ENCODE results near the gene IQGAP1.
"Not testable (repeated sequence)": the region's sequence is repeated elsewhere in the genome, so short reads cannot be mapped to it uniquely, and the experiment has no call there.

Gene IQGAP1

GRCh38 chr15:90481023-90481422, 93.0 kb downstream of the IQGAP1 start:
- no peak for DNase-seq (ENCODE audit: low read depth, low spot score)

GRCh38 chr15:90482124-90483011, 94.3 kb downstream of the IQGAP1 start:
- DNase-seq (ENCODE audit: low read depth, low spot score), result no peak

- no peak for DNase-seq (ENCODE audit: low read depth, low spot score)
These were observed 94.9 kb downstream of the IQGAP1 start for GRCh38 chr15:90483012-90483307.

- DNase-seq (ENCODE audit: low read depth, low spot score), result no peak
These were observed 95.6 kb downstream of the IQGAP1 start for GRCh38 chr15:90483637-90484036.

GRCh38 chr15:90487186-90487585, 99.1 kb downstream of the IQGAP1 start:
- DNase-seq (ENCODE audit: low read depth, low spot score), result no peak

GRCh38 chr15:90489514-90489913, 101.5 kb downstream of the IQGAP1 start:
- DNase-seq (ENCODE audit: low read depth, low spot score), result no peak

- no peak for DNase-seq (ENCODE audit: low read depth, low spot score)
These were observed 101.9 kb downstream of the IQGAP1 start for GRCh38 chr15:90489944-90490343.

- DNase-seq (ENCODE audit: low read depth, low spot score), result no peak
These were observed 105.6 kb downstream of the IQGAP1 start for GRCh38 chr15:90493647-90494046.

GRCh38 chr15:90495067-90495466, 107.0 kb downstream of the IQGAP1 start:
- DNase-seq (ENCODE audit: low read depth, low spot score), result no peak

- DNase-seq (ENCODE audit: low read depth, low spot score), result no peak
These were observed 108.7 kb downstream of the IQGAP1 start for GRCh38 chr15:90496791-90497190.

- DNase-seq (ENCODE audit: low read depth, low spot score), result no peak
These were observed 109.3 kb downstream of the IQGAP1 start for GRCh38 chr15:90497376-90497775.

- DNase-seq (ENCODE audit: low read depth, low spot score), result no peak
These were observed 109.9 kb downstream of the IQGAP1 start for GRCh38 chr15:90497912-90498311.

- DNase-seq (ENCODE audit: low read depth, low spot score), result no peak
These were observed 112.1 kb downstream of the IQGAP1 start for GRCh38 chr15:90500171-90500570.

- no peak for DNase-seq (ENCODE audit: low read depth, low spot score)
These were observed 113.9 kb downstream of the IQGAP1 start for GRCh38 chr15:90501898-90502297.

- not testable (repeated sequence) for DNase-seq (ENCODE audit: low read depth, low spot score)
These were observed 122.7 kb downstream of the IQGAP1 start for GRCh38 chr15:90510781-90511180.

GRCh38 chr15:90511211-90511618, 123.2 kb downstream of the IQGAP1 start:
- not testable (repeated sequence) for DNase-seq (ENCODE audit: low read depth, low spot score)

GRCh38 chr15:90512276-90512675, 124.2 kb downstream of the IQGAP1 start:
- DNase-seq (ENCODE audit: low read depth, low spot score), result no peak

- no peak for DNase-seq (ENCODE audit: low read depth, low spot score)
These were observed 124.9 kb downstream of the IQGAP1 start for GRCh38 chr15:90512981-90513380.

GRCh38 chr15:90513448-90513847, 125.4 kb downstream of the IQGAP1 start:
- DNase-seq (ENCODE audit: low read depth, low spot score), result no peak

- not testable (repeated sequence) for DNase-seq (ENCODE audit: low read depth, low spot score)
These were observed 125.9 kb downstream of the IQGAP1 start for GRCh38 chr15:90513893-90514292.

GRCh38 chr15:90519688-90520087, 131.6 kb downstream of the IQGAP1 start:
- DNase-seq (ENCODE audit: low read depth, low spot score), result no peak

GRCh38 chr15:90520365-90520764, 132.3 kb downstream of the IQGAP1 start:
- no peak for DNase-seq (ENCODE audit: low read depth, low spot score)

GRCh38 chr15:90523373-90523772, 135.3 kb downstream of the IQGAP1 start:
- no peak for DNase-seq (ENCODE audit: low read depth, low spot score)

Measured in activated CD4-positive, CD25-positive, alpha-beta regulatory T cell treated with anti-CD3 and anti-CD28 coated beads, Interleukin-2, amount 50 U/mL, for 16 hours (primary cell).